Thyroid gland (tissue), 4 donors: ENCODE results near the gene SURF2.

Source experiments
- CTCF ChIP-seq, 6 experiments: fragments of 200-600 bp in 3 of 6; fragments of 450-650 bp in 3 of 6; sonication (generic) in 3 of 6; IDR thresholded peaks; one replicate each; pipeline ENCODE4 v1.5.1; 2016 to 2019; ENCODE audit warnings: antibody characterized with exemption in 6 of 6, mild to moderate bottlenecking in 2 of 6, inconsistent platforms in 1 of 6, moderate library complexity in 1 of 6
- POLR2A ChIP-seq, 2 donors: fragments of 450-650 bp; IDR thresholded peaks; one replicate each; pipeline ENCODE4 v1.6.1; 2017; ENCODE audit warnings: antibody characterized with exemption in 2 of 2, mild to moderate bottlenecking in 2 of 2, moderate library complexity in 1 of 2

DNA sequence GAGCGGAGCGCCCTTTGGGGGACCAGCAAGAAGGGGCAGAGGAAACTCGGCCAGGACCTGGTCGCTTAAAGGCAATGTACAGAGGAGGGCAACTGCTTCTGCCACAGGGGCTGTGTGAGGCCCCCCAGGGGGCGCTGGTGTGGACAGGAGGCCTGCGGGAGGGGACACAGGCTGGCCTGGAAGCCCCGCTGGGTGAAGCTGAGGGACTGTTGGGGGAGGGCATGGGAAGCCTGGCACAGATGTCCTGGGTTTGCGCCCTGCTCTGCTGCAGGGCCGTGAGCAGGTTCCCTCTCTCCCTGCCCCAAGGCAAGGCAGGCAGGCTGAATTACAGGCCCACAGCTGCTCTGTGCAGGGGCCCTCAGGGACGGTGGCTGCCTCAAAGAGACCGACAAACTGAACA is 13.8 kb upstream of the SURF2 start:
- TF ChIP-seq CTCF (IDR thresholded peaks at IDR 0.05) (no peak), POLR2A (IDR thresholded peaks at IDR 0.05) (no peak)
